HG03066 (cell line): ENCODE results near the gene CASP9.
"Not testable (repeated sequence)": the region's sequence is repeated elsewhere in the genome, so short reads cannot be mapped to it uniquely, and the experiment has no call there.

ENCODE experiments used
- ATAC-seq: cut with Tn5 transposase; IDR thresholded peaks from one replicate; pipeline ENCODE4 v1.9.1; 2021; ENCODE audit warnings: low read depth; ENCODE audit not compliant: unreplicated experiment

CASP9 gene

DNA sequence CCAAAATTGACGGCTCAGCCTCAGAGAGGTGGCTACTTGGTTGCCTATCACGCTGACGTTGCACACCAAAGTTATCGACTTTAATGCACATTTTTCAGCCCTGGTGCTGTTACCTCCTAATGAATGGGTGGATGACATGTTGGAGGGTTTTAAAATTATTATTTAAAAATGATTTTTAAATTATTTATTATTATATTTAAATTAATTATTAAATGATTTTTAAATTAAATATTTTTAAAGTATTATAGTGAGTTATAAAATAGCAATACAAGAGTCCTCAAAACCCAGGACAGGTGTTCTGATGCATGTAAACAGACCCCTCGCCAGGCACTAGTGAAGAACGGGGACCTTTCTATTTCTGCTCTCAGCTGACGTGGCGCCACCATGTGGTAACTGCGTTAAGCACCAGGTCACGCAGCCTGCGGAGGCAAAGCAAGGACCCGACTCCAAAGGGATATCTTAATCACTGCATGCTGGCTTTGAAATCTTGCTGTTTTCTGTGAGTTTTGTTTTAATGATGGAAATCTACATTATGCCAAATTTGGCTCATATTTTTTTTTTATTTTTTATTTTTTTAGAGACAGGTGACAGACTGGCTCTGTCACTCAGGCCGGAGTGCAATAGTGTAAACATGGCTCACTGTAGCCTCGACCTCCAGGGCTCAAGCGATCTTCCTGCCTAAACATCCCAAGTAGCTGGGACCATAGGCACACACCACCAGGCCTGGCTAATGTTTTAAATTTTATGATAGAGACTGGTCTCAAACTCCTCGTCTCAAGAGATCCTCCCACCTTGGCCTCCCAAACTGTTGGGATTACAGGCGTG lies 22.6 kb downstream of the CASP9 start:
- no peak for ATAC-seq

DNA sequence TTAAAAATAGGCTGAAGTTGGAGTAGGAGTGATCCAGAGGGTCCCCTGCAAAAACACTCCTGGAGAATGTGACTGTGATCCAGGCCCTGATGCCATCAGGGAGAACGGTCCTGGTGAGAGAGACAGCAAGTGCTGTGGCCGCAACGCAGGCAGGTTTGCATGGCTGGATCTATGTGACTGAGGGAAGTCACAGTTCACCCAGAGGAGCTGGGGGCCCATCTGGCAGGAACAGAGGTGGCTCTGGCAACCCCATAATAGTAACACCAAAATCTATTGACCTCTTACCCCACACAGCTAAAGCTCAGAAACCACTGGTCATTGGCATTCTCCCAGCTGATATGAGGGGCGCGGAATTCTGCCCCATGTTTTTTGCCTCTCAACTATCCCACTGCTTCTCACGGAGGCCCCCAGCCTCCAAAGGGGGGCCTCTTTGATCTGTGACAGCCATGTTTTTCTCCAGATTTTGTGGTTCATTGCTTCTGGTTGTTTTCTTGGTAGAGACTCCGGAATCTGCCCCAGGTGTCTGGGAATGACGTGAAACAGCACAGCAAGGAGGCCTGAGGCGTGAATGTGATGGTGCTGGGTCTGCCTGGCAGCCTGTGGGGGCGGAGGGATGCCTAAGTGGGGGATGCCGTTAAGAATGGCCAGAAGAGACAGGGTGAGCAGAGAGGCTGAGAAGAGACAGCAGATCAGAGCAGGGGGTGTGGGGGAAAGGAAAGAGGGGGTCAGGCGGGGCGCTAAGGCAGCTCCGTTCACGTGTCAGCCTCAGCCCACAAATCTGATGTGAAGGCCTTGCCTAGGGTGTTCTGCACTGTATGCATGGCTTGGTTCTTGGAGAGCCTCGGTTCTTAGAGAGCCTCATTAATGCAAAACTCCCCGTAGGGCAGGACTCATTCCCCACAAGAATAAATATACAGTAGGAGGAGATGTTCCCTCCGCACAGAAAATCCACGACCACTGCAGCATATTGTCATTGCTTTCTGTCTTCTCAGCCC lies 23.5 kb downstream of the CASP9 start:
- no peak for ATAC-seq

DNA sequence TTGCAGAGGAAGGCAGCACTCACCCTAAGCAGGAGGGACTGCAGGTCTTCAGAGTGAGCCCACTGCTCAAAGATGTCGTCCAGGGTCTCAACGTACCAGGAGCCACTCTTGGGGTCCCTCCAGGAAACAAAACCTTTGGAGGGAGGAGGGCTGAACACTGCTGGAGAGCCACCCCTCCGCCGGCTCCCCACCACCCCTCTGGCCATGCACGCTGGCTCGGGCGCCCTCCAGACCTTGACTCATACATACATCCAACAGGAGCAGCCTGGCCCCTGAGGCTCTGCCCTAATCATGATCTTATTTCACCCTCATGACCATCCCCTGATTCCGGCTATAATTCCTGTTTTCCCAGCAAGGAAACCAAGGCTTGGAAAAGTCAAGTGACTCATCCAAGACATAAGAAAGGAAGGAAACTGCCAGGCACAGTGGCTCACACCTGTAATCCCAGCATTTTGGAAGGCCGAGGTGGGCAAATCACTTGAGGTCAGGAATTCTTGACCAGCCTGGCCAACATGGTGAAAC lies 30.1 kb downstream of the CASP9 start:
- no peak for ATAC-seq

DNA sequence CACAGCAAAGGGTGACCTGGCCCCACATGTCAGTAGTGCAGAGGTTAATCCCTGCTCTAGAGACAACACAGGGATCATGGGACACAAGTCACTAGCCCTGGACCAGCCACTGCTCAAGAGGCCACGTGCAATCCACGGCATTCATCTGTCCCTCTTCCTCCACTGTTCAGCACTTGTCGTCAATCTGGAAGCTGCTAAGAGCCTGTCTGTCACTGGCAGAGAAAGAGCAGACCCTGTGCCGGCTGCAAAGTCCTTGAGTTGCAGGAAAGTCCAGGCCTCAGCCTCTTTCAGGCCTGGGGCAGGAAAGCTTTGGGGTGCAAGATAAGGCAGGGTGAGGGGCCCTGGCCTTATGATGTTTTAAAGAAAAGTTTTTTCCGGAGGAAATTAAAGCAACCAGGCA lies 31.4 kb downstream of the CASP9 start:
- ATAC-seq = no peak

DNA sequence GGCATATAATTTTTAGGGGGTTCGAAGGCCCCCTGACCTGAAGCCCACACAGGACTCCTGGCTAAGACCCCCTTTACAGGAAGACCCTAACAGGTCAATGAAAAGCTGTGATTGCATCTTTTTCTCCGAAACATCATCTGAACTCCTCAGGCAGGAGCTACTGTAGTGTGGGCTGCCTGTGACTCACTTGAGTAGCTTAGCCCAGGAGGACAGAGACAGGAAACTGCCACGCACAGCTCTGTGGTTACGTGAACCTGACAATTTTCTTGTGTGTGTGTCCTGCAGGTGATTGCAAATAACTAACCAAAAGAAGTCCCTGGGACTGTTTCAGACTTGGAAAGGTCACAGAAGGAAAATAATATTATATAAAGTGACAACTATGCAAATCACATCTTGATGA lies 33.0 kb downstream of the CASP9 start:
- not testable (repeated sequence) for ATAC-seq

DNA sequence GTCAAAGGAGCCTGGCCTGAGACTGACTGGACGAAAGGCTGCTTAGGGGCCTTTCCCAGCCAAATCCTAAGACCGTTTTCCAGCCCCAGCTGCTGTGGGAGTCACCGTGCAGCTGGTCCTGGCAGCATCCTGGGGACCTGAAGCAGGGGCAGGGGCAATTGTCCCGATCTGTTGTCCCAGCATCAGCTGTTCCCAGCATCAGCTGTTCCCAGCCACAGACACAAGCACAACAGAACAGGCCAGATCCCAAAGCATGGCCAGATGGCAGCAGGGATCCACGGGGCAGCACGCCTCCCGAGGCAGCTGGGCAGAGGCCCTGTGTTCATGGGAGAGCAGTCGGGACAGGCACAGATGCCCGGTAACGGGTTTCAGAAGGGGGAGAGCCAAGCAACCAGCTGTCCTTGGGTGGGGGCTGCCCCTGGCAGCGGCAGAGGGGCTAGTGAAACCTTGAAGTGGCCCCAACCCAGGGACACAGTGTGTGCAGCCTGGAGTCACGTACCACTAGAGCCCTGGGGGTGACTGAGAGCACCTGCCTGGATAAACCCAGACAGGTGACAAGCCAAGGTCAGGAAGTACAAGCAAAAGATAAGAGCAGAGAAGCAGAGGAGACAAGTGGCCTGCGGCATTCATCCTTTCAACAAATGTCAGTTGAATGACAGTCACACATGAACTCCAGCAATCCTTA lies 34.8 kb downstream of the CASP9 start:
- no peak for ATAC-seq

DNA sequence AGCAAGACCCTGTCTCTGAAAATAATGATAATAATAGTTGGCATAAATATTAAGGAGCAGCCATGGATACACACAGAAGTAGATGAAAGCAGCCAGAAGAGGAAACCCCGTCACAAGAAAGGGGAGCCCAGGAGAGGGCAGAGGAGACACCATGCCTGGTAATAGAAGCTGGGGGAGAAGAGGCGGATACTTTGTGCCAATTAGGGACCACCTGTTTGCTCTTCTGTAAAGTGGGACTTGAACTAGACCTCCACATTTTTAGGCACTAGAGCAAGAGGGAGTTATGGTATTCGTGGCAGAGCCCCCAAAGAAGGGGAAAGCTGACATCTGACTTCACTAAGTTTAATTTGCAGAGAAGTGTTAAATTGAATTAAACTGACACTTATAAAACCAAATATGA lies 35.6 kb downstream of the CASP9 start:
- no peak for ATAC-seq

DNA sequence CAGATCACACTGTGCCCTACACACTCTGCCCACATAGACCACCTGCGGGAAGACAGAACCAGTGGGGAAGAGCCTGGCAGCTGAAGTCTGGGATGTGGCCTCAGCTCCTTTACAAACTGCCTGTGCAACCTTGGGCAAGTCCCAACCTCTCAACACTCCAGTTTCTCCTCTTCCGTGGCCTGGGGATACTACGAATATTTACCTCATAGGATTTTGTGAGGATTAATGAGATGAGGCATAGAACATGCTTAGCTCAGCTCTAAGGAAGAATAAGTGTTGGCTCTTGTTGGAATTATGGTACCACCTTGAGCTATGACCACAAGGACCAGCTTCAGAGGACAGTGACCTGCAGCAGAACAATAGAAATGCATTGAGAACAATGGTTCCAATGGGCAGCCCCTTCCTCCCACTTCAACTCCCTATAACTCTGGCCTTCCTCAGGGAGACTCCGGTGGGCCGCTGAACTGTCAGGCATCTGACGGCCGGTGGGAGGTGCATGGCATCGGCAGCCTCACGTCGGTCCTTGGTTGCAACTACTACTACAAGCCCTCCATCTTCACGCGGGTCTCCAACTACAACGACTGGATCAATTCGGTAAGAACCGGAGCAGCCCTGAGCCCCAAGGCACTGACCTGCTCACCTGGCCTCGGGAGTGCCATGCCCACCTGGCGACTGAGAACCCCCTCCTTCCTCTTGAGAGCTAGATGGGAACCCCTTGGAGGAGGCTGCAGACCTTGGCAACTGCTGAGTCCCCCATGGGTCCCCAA lies 37.0 kb downstream of the CASP9 start:
- not testable (repeated sequence) for ATAC-seq

DNA sequence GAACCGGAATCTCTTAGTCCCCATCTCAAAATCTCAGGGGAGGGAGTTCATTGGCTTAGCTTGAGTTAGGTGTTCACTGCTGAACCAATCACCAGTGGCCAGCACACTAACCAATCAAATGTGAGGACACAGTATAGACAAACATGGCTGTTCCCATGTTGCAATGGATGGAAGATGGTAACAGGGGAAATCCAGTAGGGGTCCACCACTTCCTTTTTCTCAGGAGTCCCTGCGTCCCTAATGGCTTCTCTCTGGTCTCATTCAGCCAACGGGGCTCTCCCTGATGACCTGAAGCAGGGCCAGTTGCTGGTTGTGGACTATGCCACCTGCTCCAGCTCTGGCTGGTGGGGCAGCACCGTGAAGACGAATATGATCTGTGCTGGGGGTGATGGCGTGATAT lies 38.4 kb downstream of the CASP9 start:
- ATAC-seq = no peak

DNA sequence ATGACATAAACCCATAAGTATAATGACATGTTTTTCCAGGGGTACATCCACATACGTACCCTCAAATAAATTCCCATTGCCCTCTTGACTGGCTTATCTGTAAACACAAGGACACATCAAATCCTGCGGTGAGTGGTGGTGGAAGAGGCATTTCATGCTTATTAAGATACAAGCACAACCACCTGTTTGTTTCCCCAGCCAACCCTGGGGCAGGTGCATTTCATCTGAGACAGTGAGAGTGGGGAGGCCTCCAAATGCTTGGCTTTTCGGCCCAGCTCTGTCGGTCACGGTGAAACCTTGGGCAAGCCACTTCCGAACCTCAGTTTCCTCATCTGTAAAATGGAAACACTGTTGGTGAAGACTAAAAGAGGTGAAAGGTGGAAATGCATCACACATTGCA lies 39.6 kb downstream of the CASP9 start:
- not testable (repeated sequence) for ATAC-seq

DNA sequence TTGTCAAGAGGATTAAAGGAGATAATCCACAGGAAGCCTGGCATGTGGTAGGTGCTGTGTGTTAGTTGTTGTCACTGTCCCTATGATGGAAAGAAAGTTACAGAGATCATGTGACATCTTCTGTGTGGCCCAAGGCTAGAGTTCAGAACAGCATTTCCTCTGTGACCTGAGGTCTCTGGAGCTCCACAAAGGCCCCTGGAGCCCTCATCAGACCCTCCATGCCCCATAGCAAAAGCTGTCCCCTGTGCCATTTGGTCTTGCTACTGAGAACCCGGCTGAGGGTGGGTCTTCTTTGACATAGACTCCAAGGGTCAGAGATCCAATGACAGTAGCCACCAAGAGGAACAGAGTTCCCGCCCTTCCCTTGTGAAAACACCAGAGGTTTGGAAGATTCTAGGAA lies 40.0 kb downstream of the CASP9 start:
- no peak for ATAC-seq

DNA sequence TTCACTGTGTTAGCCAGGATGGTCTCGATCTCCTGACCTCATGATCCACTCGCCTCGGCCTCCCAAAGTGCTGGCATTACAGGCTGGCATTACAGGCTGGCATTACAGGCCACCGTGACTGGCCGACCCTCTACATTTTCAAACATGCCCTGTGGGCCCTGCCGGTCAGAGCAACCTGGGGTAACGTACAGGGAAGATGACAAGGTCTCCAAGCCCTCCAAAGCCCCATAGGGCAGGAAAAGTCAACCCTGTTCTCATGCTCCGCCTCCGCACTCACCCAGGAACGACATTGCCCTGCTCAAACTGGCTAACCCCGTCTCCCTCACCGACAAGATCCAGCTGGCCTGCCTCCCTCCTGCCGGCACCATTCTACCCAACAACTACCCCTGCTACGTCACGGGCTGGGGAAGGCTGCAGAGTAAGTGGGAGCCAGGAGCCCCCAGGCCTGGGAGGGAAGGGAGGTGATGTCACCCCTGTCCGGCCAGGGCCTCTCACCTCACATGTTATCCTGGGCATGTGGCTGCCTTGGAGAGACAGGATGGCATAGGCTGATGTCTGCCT lies 41.0 kb downstream of the CASP9 start:
- ATAC-seq = not testable (repeated sequence)

DNA sequence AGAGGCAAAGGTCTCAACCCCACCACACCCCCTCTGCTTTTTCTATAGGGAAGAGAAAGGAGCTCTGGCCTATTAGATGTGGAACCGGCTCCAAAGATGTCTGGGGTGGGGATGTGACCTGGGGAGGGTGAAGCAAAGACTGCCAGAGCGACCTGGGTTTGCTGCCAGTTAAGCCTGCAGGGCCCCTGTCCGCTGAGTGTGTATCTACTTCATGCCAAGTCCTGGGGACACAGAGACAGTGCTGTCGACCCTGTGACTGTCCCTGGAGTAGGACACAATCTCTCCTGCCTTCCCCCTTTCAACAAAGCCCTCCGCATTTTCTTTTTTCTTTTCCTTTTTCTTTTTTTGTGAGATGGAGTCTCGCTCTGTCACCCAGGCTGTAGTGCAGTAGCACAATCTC lies 41.6 kb downstream of the CASP9 start:
- ATAC-seq = not testable (repeated sequence)

DNA sequence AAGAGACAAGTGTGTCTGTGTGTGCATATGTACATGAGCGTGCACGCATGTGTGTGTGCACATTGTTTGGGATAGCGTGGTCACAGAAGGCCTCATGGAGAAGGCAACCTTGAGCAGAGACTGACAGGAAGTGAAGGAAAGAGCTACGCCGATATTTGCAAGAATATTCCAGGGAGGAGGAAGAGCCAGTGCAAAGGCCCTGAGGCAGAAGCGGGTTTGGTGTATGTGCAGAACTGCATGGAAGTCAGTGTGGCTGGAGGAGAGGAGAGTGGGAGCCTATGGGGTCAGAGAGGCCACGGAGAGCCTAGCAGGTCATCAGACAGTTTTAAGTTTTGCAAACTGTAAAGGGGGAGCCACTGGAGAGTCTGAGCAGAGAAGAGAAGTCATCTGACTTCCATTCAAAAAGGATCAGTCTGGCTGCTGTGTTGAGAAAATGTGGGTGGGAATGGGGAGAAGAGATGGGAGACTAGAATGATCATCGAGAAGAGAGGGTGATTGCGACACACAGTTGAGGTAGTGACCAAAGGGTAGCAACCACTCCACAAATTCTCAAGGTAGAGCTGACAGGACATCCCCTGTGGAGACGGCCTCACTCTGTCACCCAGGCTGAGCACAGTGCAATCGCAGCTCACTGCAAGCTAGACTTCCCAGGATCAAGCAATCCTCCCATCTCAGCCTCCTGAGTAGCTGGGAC lies 44.2 kb downstream of the CASP9 start:
- no peak for ATAC-seq

DNA sequence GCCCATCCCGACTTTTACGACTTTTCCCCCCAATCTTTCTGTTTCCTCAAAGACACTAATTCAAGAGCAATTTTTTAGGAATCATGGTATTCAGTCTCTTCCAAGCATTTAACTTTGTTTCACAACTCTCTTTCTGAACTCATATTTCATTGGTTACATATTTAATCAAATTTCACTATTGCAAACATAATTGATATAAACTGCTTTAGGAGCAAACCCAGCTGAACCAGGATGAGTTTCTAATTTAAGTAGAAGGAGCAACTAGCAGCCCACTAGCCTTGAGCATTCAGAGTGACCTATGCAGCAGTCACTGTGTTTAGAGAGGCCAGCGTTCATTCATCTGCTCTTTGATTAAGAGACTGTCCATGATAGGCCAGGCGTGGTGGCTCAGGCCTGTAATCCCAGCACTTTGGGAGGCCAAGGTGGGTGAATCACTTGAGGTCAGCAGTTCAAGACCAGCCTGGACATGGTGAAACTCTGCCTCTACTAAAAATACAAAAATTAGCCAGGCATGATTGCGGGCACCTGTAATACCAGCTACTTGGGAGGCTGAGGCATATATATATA lies 46.3 kb downstream of the CASP9 start:
- ATAC-seq = no peak

DNA sequence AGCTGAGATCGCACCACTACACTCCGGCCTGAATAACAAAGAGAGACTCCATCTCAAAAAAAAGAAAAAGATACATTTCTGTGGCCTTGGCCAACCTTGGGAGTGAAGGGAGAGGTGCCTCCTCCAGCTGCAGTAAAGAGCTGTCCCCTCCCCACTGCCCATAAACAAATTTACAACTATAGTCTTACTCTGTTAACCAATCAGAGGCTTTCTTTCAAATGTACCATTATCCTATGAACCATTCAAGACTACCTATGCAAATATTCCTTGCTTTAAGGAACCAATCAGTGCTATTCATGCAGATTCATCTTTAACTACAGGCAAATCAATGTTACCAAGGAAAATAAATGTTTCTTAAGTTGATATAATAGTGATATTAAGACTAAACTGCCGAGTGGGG lies 47.1 kb downstream of the CASP9 start:
- ATAC-seq = no peak

DNA sequence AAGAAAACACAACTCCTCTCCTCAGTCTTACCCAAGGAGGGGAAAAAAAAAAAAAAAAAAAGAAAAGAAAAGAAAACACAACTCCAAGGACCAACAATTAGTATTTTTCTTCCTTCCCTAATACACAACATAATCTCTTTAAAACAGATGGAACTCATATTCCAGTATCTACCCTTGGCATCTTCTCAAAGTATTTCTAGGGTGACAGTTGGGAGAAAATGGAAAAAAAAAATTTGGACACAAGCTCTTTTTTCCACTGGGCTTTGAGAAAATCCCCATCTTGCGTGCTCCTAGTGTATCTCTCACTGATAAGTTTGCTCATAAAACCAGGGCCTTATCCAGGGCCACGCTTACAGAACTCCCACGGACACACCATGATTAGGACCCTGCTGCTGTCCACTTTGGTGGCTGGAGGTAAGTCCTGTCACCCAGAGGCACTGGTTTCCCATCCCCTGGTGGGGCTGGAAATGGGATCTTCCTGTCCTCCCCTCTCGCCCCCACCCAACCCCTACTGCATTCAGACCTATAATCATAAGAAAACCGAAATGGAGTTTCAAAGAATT lies 48.2 kb downstream of the CASP9 start, which contains the start of gene CELA2B:
Gene CELA2B (plus strand): TSS at position 353 of the 563 bp plus-strand sequence. CDS start 22 bp downstream, at position 375.
- ATAC-seq = no peak

DNA sequence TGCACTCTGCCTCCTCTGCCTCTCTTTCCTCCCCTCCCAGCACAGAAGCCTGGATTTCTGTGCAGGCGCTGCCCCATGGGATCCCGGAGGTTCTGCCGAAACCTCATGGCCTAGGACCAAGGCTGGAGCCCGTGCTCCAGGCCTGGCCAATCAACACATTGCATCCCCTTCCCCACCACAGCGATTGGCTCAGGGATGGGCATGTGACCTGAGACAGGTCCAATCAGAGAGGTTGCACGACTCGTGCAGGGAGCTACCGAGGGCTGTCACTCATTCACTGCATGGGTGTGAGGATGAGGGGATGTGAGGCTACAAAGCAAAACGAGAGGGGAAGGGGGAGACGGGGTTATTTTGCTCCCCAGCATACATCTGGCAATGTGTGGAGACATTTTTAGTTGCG lies 51.4 kb downstream of the CASP9 start:
- no peak for ATAC-seq
